ENCODE measurements around the gene AQP9.

The AQP9 gene

GRCh38 chr15:58212909-58213526 lies 74.8 kb downstream of the AQP9 start:
- TF ChIP-seq POLR2A (IDR thresholded peaks at IDR 0.05; ENCODE audit: low read depth, low read length), result no peak
- no peak for FAIRE-seq
- no peak for DNase-seq (ENCODE audit: insufficient read length, low spot score)

GRCh38 chr15:58213587-58214338 lies 75.6 kb downstream of the AQP9 start:
- no peak for DNase-seq (ENCODE audit: insufficient read length, low spot score)
- TF ChIP-seq POLR2A (IDR thresholded peaks at IDR 0.05; ENCODE audit: low read depth, low read length), result no peak
- FAIRE-seq, result no peak

- TF ChIP-seq POLR2A (IDR thresholded peaks at IDR 0.05; ENCODE audit: low read depth, low read length), result no peak
- no peak for FAIRE-seq
- no peak for DNase-seq (ENCODE audit: insufficient read length, low spot score)
These were observed 76.6 kb downstream of the AQP9 start for GRCh38 chr15:58214591-58215340.

- DNase-seq (ENCODE audit: insufficient read length, low spot score) (no peak), FAIRE-seq (no peak)
- TF ChIP-seq POLR2A (IDR thresholded peaks at IDR 0.05; ENCODE audit: low read depth, low read length), result no peak
These were observed 79.3 kb downstream of the AQP9 start for GRCh38 chr15:58217460-58217859.

- TF ChIP-seq POLR2A (IDR thresholded peaks at IDR 0.05; ENCODE audit: low read depth, low read length), result no peak
- no peak for DNase-seq (ENCODE audit: insufficient read length, low spot score)
- no peak for FAIRE-seq
These were observed 83.5 kb downstream of the AQP9 start for GRCh38 chr15:58221591-58222241.

- TF ChIP-seq POLR2A (IDR thresholded peaks at IDR 0.05; ENCODE audit: low read depth, low read length), result no peak
- DNase-seq (ENCODE audit: insufficient read length, low spot score) (no peak), FAIRE-seq (no peak)
These were observed 84.5 kb downstream of the AQP9 start for GRCh38 chr15:58222679-58223078.

- FAIRE-seq (no peak), DNase-seq (ENCODE audit: insufficient read length, low spot score) (no peak)
- no peak for TF ChIP-seq POLR2A (IDR thresholded peaks at IDR 0.05; ENCODE audit: low read depth, low read length)
These were observed 85.3 kb downstream of the AQP9 start for GRCh38 chr15:58223432-58223831.

GRCh38 chr15:58224068-58224467 lies 85.9 kb downstream of the AQP9 start:
- TF ChIP-seq POLR2A (IDR thresholded peaks at IDR 0.05; ENCODE audit: low read depth, low read length), result no peak
- FAIRE-seq (no peak), DNase-seq (ENCODE audit: insufficient read length, low spot score) (no peak)

- DNase-seq (ENCODE audit: insufficient read length, low spot score) (no peak), FAIRE-seq (no peak)
- TF ChIP-seq POLR2A (IDR thresholded peaks at IDR 0.05; ENCODE audit: low read depth, low read length), result no peak
These were observed 89.7 kb downstream of the AQP9 start for GRCh38 chr15:58227706-58228543.

- TF ChIP-seq POLR2A (IDR thresholded peaks at IDR 0.05; ENCODE audit: low read depth, low read length), result no peak
- DNase-seq (ENCODE audit: insufficient read length, low spot score), result no peak
- no peak for FAIRE-seq
These were observed 90.5 kb downstream of the AQP9 start for GRCh38 chr15:58228718-58229117.

- FAIRE-seq (no peak), DNase-seq (ENCODE audit: insufficient read length, low spot score) (no peak)
- no peak for TF ChIP-seq POLR2A (IDR thresholded peaks at IDR 0.05; ENCODE audit: low read depth, low read length)
These were observed 91.2 kb downstream of the AQP9 start for GRCh38 chr15:58229297-58229768.

- FAIRE-seq (no peak), DNase-seq (ENCODE audit: insufficient read length, low spot score) (no peak)
- TF ChIP-seq POLR2A (IDR thresholded peaks at IDR 0.05; ENCODE audit: low read depth, low read length), result no peak
These were observed 94.3 kb downstream of the AQP9 start for GRCh38 chr15:58232281-58233065.

Data from H54 (cell line).